ENCODE data around the gene PSD2.

The PSD2 gene

GRCh38 chr5:139859013-139859412, 63.4 kb downstream of the PSD2 start:
- Mint-ChIP-seq H3K4me1 (no peaks in the 10 kb centered on the region), H3K27me3 (no peaks in the 10 kb centered on the region), H3K9me3 (no peaks in the 10 kb centered on the region), H3K27ac (no peak overlapping the region), H3K4me3 (no peak overlapping the region)
- ATAC-seq (no peak), DNase-seq (no peak)

- H3K4me1 Mint-ChIP-seq, result no peaks in the 10 kb centered on the region
- H3K4me3 Mint-ChIP-seq, result no peak overlapping the region
- H3K27ac Mint-ChIP-seq, result no peak overlapping the region
- H3K9me3 Mint-ChIP-seq, result no peaks in the 10 kb centered on the region
- no peak for DNase-seq
- ATAC-seq, result no peak
- peaks cover 19% of the 10 kb centered on the region for H3K27me3 Mint-ChIP-seq
Observed at GRCh38 chr5:139861021-139861888, 65.6 kb downstream of the PSD2 start.

- H3K27me3 Mint-ChIP-seq, result peaks cover 25% of the 10 kb centered on the region
- no peaks in the 10 kb centered on the region for H3K9me3 Mint-ChIP-seq
- no peaks in the 10 kb centered on the region for H3K4me1 Mint-ChIP-seq
- H3K27ac Mint-ChIP-seq, result no peak overlapping the region
- H3K4me3 Mint-ChIP-seq, result no peak overlapping the region
- no peak for ATAC-seq
- DNase-seq, result no peak
Observed at GRCh38 chr5:139861889-139862207, 66.2 kb downstream of the PSD2 start.

- no peak overlapping the region for H3K4me3 Mint-ChIP-seq
- H3K27ac Mint-ChIP-seq, result no peak overlapping the region
- no peaks in the 10 kb centered on the region for H3K9me3 Mint-ChIP-seq
- no peak for ATAC-seq
- DNase-seq, result no peak
- no peaks in the 10 kb centered on the region for H3K4me1 Mint-ChIP-seq
- H3K27me3 Mint-ChIP-seq, result peaks cover 29% of the 10 kb centered on the region
Observed at GRCh38 chr5:139862313-139862712, 66.7 kb downstream of the PSD2 start.

GRCh38 chr5:139862803-139863202, 67.2 kb downstream of the PSD2 start:
- H3K27ac Mint-ChIP-seq, result no peak overlapping the region
- H3K4me3 Mint-ChIP-seq, result no peak overlapping the region
- no peak for DNase-seq
- H3K9me3 Mint-ChIP-seq, result no peaks in the 10 kb centered on the region
- H3K4me1 Mint-ChIP-seq, result no peaks in the 10 kb centered on the region
- no peak for ATAC-seq
- peaks cover 30% of the 10 kb centered on the region for H3K27me3 Mint-ChIP-seq

- Mint-ChIP-seq H3K9me3 (no peaks in the 10 kb centered on the region), H3K4me3 (no peak overlapping the region), H3K27me3 (peaks cover 35% of the 10 kb centered on the region), H3K27ac (no peak overlapping the region), H3K4me1 (no peaks in the 10 kb centered on the region)
- ATAC-seq, result no peak
- DNase-seq, result no peak
Observed at GRCh38 chr5:139863361-139863760, 67.8 kb downstream of the PSD2 start.

GRCh38 chr5:139863855-139864558, 68.4 kb downstream of the PSD2 start:
- ATAC-seq, result peak; percentile 60
- Mint-ChIP-seq H3K27ac (no peak overlapping the region), H3K4me1 (no peaks in the 10 kb centered on the region), H3K4me3 (no peak overlapping the region), H3K27me3 (peaks cover 38% of the 10 kb centered on the region), H3K9me3 (no peaks in the 10 kb centered on the region)
- peak; percentile 50 to 53 for DNase-seq

GRCh38 chr5:139864716-139865483, 69.3 kb downstream of the PSD2 start:
- Mint-ChIP-seq H3K27ac (no peak overlapping the region), H3K27me3 (peaks cover 38% of the 10 kb centered on the region), H3K4me3 (no peak overlapping the region), H3K9me3 (no peaks in the 10 kb centered on the region), H3K4me1 (no peaks in the 10 kb centered on the region)
- ATAC-seq, result no peak
- no peak for DNase-seq

- H3K27ac Mint-ChIP-seq, result no peak overlapping the region
Observed at GRCh38 chr5:139867109-139867508, 71.5 kb downstream of the PSD2 start.

GRCh38 chr5:139867581-139867980, 72.0 kb downstream of the PSD2 start:
- DNase-seq (no peak), ATAC-seq (no peak)
- peaks cover 38% of the 10 kb centered on the region for H3K27me3 Mint-ChIP-seq
- no peaks in the 10 kb centered on the region for H3K4me1 Mint-ChIP-seq
- no peaks in the 10 kb centered on the region for H3K9me3 Mint-ChIP-seq
- H3K4me3 Mint-ChIP-seq, result no peak overlapping the region
- peak overlapping the region in 1 of 2 donors; percentile 10 for H3K27ac Mint-ChIP-seq

More at GRCh38 chr5:139867109-139867508, 71.5 kb downstream of the PSD2 start:
- Mint-ChIP-seq H3K9me3 (no peaks in the 10 kb centered on the region), H3K4me1 (no peaks in the 10 kb centered on the region), H3K4me3 (no peak overlapping the region), H3K27me3 (peaks cover 38% of the 10 kb centered on the region)
- DNase-seq (no peak), ATAC-seq (no peak)

GRCh38 chr5:139869042-139869790, 73.6 kb downstream of the PSD2 start:
- no peak for DNase-seq
- ATAC-seq, result no peak
- Mint-ChIP-seq H3K9me3 (no peaks in the 10 kb centered on the region), H3K4me1 (no peaks in the 10 kb centered on the region), H3K27ac (no peak overlapping the region), H3K4me3 (no peak overlapping the region), H3K27me3 (peaks cover 47% of the 10 kb centered on the region)

- H3K27me3 Mint-ChIP-seq, result peaks cover 33% of the 10 kb centered on the region
- H3K4me1 Mint-ChIP-seq, result no peaks in the 10 kb centered on the region
- H3K4me3 Mint-ChIP-seq, result no peak overlapping the region
- ATAC-seq (peak; percentile 24), DNase-seq (no peak)
- H3K27ac Mint-ChIP-seq, result no peak overlapping the region
- no peaks in the 10 kb centered on the region for H3K9me3 Mint-ChIP-seq
Observed at GRCh38 chr5:139870677-139871076, 75.1 kb downstream of the PSD2 start.

- Mint-ChIP-seq H3K27ac (no peak overlapping the region), H3K27me3 (peaks cover 25% of the 10 kb centered on the region), H3K9me3 (no peaks in the 10 kb centered on the region), H3K4me3 (no peak overlapping the region), H3K4me1 (no peaks in the 10 kb centered on the region)
- no peak for ATAC-seq
- DNase-seq, result no peak
Observed at GRCh38 chr5:139871614-139872013, 76.0 kb downstream of the PSD2 start.

GRCh38 chr5:139872052-139872766, 76.6 kb downstream of the PSD2 start:
- Mint-ChIP-seq H3K27ac (no peak overlapping the region), H3K27me3 (peaks cover 19% of the 10 kb centered on the region), H3K4me1 (peaks cover 4% of the 10 kb centered on the region), H3K4me3 (no peak overlapping the region), H3K9me3 (no peaks in the 10 kb centered on the region)
- DNase-seq (no peak), ATAC-seq (no peak)

Measured in stimulated activated naive CD8-positive, alpha-beta T cell treated with anti-CD3 and anti-CD28 coated beads, Interleukin-15, amount 100 ng/mL, for 72 hours (primary cell).